Measurements from ENCODE around the gene TOX2. TPM values are rescaled to one million over a fixed set of nuclear protein-coding genes. Genes with fewer than 3 reads are reported as not detected.

TOX2 gene
- total RNA-seq, 4 donors from 2014 or later: 3.4 to 7.7 (median 5.2) TPM

GRCh38 chr20:44069203-44070011 is 154.8 kb downstream of the TOX2 start:
- no peaks in the 10 kb centered on the region for H3K9me3 ChIP-seq
- no peaks in the 10 kb centered on the region for H3K36me3 ChIP-seq
- TF ChIP-seq CTCF (IDR thresholded peaks at IDR 0.05): no peak
- no peak for TF ChIP-seq POLR2A (IDR thresholded peaks at IDR 0.05)
- DNase-seq: no peak
- H3K27me3 ChIP-seq: no peaks in the 10 kb centered on the region
- no peaks in the 10 kb centered on the region for H3K4me1 ChIP-seq
- no peak overlapping the region for H3K4me3 ChIP-seq (replicated peaks in 1 of 3)
- 80 to 87% methylated on average over 24 to 26 of the region's 26 CpGs for WGBS, 2 donors
- H3K27ac ChIP-seq: no peak overlapping the region
- intact Hi-C loops (cut with DNase I): no loop called here

- 80 to 83% methylated on average over 16 to 17 of the region's 17 CpGs for WGBS, 2 donors
- intact Hi-C loops (cut with DNase I): no loop called here
- H3K4me1 ChIP-seq: no peaks in the 10 kb centered on the region
Observed at GRCh38 chr20:44070139-44070900, 155.7 kb downstream of the TOX2 start.

GRCh38 chr20:44071057-44071456 is 156.4 kb downstream of the TOX2 start:
- TF ChIP-seq POLR2A (IDR thresholded peaks at IDR 0.05): no peak
- TF ChIP-seq CTCF (IDR thresholded peaks at IDR 0.05): no peak
- Histone ChIP-seq H3K4me3 (replicated peaks in 1 of 3) (no peak overlapping the region), H3K9me3 (no peaks in the 10 kb centered on the region), H3K36me3 (no peaks in the 10 kb centered on the region), H3K4me1 (no peaks in the 10 kb centered on the region), H3K27me3 (no peaks in the 10 kb centered on the region), H3K27ac (no peak overlapping the region)
- no peak for DNase-seq
- WGBS, 2 donors: 87 to 90% methylated on average over 9 to 10 of the region's 10 CpGs
- intact Hi-C loops (cut with DNase I): no loop called here

More at GRCh38 chr20:44070139-44070900, 155.7 kb downstream of the TOX2 start:
- TF ChIP-seq CTCF (IDR thresholded peaks at IDR 0.05) (no peak), POLR2A (IDR thresholded peaks at IDR 0.05) (no peak)
- DNase-seq: no peak
- no peak overlapping the region for H3K27ac ChIP-seq
- no peaks in the 10 kb centered on the region for H3K9me3 ChIP-seq
- H3K27me3 ChIP-seq: no peaks in the 10 kb centered on the region
- H3K36me3 ChIP-seq: no peaks in the 10 kb centered on the region
- H3K4me3 ChIP-seq (replicated peaks in 1 of 3): no peak overlapping the region

GRCh38 chr20:44071526-44072111 is 157.0 kb downstream of the TOX2 start:
- Histone ChIP-seq H3K27me3 (no peaks in the 10 kb centered on the region), H3K4me1 (no peaks in the 10 kb centered on the region), H3K27ac (no peak overlapping the region), H3K4me3 (replicated peaks in 1 of 3) (no peak overlapping the region), H3K9me3 (no peaks in the 10 kb centered on the region), H3K36me3 (no peaks in the 10 kb centered on the region)
- WGBS, 2 donors: 83 to 87% methylated on average over 11 of the region's 11 CpGs
- no peak for DNase-seq
- intact Hi-C loops (cut with DNase I): no loop called here
- TF ChIP-seq CTCF (IDR thresholded peaks at IDR 0.05) (no peak), POLR2A (IDR thresholded peaks at IDR 0.05) (no peak)

Measured in thyroid gland (tissue), 4 donors.